ENCODE measurements around the gene CDK17.
"Not testable (repeated sequence)": the region's sequence is repeated elsewhere in the genome, so short reads cannot be mapped to it uniquely, and the experiment has no call there.

DNA sequence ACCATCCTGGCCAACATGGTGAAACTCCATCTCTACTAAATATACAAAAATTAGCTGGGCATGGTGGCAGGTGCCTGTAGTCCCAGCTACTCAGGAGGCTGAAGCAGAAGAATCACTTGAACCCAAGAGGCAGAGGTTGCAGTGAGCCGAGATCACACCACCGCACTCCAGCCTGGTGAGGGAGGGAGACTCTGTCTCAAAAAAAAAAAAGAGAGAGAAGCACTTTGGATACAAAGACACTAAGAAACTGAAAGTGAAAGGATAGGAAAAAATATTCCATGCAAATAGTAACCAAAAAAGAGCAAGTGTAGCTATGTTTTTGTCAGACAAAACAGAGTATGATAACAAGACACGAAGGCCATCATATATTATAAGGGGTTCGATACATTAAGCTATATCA lies 53.5 kb downstream of the CDK17 start:
- TF ChIP-seq, protein P1, sequence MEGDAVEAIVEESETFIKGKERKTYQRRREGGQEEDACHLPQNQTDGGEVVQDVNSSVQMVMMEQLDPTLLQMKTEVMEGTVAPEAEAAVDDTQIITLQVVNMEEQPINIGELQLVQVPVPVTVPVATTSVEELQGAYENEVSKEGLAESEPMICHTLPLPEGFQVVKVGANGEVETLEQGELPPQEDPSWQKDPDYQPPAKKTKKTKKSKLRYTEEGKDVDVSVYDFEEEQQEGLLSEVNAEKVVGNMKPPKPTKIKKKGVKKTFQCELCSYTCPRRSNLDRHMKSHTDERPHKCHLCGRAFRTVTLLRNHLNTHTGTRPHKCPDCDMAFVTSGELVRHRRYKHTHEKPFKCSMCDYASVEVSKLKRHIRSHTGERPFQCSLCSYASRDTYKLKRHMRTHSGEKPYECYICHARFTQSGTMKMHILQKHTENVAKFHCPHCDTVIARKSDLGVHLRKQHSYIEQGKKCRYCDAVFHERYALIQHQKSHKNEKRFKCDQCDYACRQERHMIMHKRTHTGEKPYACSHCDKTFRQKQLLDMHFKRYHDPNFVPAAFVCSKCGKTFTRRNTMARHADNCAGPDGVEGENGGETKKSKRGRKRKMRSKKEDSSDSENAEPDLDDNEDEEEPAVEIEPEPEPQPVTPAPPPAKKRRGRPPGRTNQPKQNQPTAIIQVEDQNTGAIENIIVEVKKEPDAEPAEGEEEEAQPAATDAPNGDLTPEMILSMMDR (IDR thresholded peaks at IDR 0.05) = not testable (repeated sequence)
- not testable (repeated sequence) for TF ChIP-seq POLR2A, POLR2AphosphoS5 (IDR thresholded peaks at IDR 0.05)

All from prostate gland (tissue), 2 donors.